Measurements from ENCODE around the gene IRF2.

IRF2 gene

DNA sequence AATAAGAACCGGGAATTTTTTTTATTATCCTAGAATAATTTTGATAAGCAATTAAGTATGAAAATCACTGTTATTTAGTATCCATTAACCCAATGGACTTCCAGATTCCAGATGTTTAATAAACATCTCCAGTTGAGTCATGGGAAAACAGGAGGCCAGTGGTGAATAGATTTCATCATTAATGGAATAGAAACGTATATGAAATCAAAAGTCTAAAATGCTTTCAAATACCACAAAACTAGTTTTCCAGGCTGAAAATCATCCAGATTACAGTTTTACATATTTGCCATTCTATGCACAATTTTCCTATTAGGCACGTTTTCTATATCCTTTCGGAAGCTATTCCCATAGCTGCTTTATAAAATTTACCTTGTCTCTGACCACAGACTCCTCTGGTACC lies 35.0 kb downstream of the IRF2 start:
- DNase-seq: no peak
- intact Hi-C loops (cut with DNase I): no loop called here

DNA sequence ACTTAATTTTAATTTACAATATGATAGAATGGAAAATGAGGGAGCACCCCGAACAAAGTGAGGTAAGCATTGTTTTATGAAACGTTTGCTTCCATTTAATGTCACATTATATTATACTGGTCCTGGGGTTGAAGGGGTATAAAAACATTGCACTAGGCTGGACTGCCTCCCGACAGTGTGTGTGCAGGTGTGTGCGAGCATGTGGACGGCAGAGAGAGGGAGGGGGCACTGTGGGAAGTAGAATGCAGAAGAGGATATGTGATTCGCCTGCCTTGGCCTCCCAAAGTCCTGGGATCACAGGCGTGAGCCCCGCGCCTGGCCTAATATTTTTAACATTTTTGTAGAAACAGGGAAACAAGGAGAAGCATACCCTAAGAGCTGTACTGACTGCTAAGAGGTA lies 36.0 kb downstream of the IRF2 start:
- intact Hi-C loops (cut with DNase I): no loop called here
- no peak for DNase-seq

DNA sequence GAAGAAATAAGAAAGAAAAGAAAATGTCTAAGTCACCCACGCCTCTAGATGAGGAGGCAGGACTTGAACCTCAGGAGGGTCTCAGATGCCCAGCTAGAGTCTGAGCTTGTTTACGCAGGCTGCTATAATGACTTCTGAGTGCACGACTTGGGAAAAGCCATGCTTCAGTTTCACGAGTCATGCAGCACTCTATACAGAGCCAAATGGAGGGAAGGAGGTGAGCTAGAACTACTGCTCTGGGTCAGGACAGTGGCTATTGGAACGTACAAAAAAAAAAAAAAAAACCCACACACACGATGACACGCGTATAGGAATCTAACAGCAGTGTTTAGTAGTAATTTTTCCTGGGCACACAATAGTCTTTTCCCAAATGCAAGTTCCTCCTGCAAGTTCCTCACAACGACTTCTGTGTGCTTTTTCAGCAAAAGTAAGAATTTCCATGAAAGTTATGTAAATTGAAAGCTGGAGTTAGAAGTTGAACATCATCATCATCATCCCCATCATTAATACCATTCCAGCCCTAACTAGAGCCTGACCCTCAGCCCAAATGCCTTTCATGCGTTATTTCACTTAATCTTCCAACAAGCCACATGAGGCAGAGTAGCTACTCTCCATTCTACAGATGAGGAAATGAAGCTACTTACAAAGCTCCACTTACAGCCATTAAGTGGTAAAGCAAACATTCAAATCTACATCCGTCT lies 36.6 kb downstream of the IRF2 start:
- intact Hi-C loops (cut with DNase I): no loop called here
- no peak for DNase-seq

DNA sequence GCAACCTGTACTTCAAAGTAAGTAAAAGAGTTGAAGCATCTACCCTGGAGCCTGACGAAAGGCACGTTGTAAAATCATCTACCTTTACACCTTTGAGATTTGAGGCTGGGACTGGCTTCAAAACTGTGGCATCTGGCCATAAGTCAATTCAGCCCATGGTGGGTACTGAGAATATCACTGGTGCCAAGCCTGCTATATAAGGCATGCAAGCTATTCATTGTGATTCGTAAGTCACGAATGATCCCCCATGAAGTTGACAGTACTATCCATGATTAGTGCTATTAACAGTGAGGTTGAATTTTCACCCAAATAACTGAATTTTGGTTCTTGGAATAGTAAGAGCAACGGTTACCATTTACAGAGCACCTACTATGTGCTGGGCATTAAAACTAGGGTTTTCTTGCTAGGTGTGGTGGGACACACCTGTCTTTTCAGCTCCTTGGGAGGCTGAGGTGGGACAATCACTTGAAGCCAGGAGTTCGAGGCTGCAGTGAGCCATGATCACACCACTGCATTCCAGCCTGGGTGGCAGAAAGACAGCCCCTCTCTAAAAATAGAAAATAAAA lies 39.8 kb downstream of the IRF2 start:
- DNase-seq: no peak
- intact Hi-C loops (cut with DNase I): no loop called here

DNA sequence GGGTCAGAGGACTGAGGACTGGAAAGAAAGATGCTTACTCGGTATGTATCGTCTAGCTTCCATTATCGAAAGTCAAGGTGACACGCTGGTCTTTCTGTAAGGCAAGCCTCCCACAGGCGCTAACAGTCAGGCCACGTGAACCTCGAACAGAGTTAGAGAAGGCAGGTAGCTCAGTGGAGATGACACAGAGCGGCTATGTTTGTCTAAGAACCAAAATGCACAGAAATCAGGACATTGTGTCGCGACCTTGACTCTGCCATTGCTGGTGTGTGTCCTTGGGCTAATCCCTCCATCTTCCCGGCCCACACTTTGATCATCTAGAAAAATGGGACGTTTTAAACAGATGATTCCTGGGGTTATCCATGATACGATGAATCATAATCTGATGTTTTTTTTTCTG lies 40.3 kb downstream of the IRF2 start:
- DNase-seq: no peak
- intact Hi-C loops (cut with DNase I): no loop called here

DNA sequence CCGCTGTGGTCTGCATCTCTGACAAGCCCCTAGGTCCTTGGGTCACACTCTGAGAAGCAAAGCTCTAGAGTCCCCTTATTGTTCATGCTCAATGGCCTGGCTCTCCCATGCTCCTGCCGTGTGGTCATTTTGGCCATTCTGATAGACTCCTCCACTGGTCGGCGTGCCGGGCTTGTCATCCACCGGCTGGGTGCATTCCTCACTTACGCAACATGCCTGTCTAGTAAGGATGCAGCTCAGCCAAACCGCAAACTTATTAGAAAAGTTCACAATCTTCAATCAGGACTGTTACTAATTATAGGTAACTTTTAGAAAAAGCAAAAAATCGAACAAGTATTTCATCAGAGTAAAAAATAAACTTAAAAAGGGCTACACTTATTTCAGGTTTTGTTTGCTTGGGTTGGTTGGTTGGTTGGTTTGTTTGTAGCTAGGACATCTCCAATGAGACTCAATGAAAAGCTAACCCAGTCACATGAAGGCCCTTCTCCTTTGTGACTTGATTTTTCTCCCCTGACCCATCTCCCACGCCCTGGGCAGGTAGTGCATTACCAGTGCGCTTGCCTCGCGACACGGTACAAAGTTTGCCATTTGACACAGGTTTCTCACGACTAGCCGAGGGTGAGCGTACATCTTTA lies 41.0 kb downstream of the IRF2 start:
- DNase-seq: peak in 15 of 42 donors; percentile 15 to 59 (median 38)
- intact Hi-C loops (cut with DNase I): no loop called here

DNA sequence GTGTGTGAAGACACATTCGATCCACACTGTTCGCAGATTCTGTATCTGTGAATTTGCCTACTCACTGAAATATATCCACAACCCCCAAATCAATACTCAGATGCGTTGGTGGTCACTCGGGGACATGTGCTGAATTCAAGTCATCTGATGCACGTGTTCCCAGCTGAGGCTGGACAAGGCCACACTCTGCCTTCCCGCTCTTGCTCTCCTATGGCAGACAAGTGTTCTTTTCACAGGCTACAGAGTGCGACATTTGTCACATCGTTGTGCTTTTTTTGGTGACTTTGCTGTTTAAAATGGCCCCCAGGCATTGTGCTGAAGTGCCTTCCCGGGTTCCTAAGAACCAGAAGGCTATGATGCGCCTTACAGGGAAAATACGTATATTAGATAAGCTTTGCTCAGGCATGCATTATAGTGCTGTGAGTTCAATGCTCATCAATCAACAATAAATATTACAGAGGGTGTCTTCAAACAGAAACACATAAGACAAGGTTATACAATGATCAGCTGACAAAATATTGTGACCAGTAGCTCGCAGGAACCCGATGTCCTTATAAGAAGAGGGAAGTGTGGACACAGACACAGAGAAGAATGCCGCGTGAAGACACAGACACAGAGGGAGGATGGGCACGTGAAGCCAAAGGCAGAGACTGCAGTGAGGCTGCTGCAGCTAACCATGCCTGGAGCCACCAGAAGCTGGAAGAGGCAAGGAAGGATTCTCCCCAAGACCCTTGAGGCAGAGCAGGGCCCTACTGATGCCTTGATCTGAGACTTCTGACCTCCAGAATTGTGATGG lies 42.0 kb downstream of the IRF2 start:
- intact Hi-C loops (cut with DNase I): no loop called here
- peak in 21 of 42 donors; percentile 19 to 63 (median 37) for DNase-seq

DNA sequence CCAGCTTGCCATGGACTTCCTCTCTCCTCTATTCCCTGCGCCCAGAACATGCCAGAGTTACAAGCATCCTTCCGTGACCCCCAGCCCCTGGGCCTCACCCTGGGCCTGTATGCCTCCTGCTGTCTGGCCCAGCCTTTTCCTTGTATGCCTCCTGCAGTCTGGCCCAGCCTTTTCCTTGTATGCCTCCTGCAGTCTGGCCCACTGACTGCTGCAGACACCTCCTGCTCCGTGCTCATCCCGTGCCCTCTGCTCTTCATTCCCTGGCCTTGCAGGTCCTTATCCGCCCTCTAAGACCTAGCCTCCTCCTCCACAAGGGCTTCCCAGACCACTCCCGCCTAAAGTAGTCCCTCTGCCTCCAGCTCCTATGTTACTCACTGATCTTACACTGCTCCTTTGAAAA lies 44.2 kb downstream of the IRF2 start:
- intact Hi-C loops (cut with DNase I): no loop called here
- DNase-seq: no peak

DNA sequence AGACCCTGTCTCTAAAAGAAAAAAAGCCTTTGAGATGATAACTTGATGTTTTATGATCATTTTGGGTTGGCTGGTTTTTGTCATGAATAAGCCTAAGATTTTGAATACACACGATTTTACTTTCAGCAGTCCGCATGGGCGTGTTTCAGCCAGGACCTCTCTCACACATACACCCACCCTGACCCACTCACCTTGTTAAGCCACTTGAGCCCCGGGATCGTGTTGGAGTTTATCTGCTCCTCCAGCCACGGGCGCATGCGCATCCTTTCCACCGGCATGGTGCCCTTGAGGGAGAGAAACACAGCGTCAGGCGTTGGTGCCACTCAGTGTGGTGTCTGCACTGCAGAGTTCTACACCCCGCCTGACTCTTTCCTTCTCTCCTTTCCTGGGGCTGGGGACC lies 45.6 kb downstream of the IRF2 start:
- intact Hi-C loops (cut with DNase I): no loop called here
- no peak for DNase-seq

DNA sequence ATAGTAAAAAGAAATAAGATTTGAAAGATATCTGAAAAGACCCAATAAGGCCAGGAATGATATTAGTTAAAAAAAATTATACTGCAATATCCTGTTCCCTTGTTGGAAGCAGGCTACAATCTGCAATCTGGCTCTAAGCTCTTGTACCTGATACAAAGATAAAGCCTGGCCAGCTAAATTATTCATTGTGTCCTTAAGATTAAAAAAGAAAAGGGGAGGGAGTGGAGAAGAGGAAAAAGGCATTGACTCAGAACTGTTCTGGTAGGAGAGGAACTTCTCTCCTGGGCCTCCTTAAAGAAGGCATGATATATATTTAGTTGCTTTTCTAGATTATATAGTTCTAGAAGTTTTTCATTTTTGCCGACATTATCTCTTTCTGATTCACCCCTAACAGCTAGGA lies 46.7 kb downstream of the IRF2 start:
- intact Hi-C loops (cut with DNase I): no loop called here
- no peak for DNase-seq

DNA sequence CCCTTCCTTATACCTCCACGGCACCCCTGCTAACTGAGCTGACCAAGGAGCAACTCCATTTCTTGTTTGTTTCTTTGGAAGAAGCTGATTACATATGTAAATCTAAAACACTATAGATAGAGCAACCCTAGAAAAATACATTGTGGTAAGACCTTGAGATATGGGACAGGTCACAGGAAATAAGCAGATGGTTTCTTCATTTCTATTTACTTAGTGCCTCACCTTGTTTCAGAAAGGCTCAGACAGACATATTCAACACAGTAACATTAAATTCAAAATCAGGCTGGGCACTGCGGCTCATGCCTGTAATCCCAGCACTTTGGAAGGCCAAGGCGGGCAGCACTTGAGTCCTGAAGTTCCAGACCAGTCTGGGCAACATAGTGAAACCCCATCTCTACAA lies 47.3 kb downstream of the IRF2 start:
- intact Hi-C loops (cut with DNase I): no loop called here

DNA sequence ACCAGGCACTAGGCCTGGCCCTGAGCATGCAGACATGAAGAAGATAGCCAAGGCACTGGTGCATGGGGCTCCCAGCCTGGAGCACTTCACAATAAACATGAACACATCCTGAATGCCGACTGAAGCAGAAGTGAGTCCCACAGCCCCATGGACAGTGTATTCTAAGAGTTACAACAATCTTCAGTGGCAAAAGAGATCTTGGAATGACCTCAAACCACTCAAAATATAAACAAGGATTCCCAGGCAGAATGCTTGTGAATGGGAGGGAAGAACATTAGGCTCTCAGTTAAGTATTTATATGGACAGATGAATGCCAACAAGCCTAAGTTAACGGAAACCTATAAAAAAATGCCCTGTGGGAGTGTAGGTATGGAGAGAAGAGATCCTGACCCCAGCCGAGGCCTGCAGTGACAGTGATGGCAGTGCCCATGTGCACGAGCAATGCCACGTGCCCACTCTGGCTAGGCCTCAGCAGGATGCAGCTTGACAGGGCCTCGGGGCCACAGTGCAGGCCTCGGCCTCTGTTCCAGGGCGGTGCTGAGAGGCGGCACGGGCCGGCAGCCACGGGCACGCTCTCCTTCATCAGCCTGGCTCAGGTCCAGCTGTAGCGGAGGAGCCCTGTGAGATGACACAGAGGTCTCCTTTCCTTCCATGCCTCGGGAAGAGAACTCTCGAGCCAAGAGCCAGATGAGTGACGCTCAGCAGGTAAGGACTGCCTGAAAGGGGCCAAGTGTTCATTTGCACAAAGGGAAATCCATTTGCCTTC lies 49.2 kb downstream of the IRF2 start:
- intact Hi-C loops (cut with DNase I): no loop called here
- DNase-seq: peak in 16 of 42 donors; percentile 10 to 60 (median 32)

More for the DNA sequence above, 47.3 kb downstream of the IRF2 start:
- DNase-seq: no peak

DNA sequence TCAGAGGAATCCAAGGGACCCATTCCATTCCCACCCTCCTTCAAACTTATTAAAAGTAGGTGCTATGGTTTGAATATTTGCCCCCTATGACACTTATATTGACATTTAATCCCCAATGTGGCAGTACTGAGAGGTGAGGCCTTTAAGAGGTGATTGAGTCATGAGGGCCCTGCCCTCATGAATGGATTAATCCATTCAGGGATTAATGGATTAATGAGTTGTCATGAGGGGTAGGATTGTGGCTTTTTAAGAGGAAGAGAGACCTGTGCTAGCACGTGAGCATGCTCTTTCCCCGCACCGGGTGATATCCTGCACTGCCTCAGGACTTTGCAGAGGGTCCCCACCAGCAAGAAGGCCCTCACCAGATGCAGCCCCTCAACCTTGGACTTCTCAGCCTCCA lies 50.1 kb downstream of the IRF2 start:
- no peak for DNase-seq
- intact Hi-C loops (cut with DNase I): no loop called here

DNA sequence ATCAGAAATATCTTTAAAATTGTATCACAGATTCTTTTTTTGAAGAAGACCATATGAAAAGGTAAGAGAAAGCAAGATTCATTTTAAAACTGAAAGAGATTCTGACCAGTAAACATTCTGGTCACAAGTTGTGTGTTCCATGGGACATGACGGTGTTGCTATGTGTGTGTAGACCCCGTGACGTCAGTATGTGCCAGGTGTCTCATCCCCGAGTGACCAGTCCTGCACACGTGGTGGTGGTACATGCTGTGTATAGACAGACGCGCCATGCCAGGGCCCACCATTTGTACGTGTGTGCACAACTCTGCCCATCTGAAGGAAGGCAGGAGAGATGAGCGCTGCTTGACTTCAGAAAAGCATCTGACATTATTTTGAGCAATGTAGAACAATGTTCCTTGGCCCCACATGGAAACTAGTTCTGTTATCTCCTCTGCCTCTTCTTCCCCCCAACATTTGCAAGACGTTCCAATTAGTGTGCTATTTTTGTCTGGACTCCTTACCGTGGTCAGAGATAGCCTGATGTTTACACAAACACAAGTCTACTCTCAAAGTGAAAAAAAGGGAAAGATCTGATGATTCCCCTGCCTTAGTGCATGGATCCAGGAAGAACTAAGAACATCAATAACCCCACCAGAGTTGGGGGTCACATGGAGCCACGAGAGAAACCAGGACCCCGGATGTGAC lies 51.2 kb downstream of the IRF2 start:
- DNase-seq: no peak
- intact Hi-C loops (cut with DNase I): no loop called here

DNA sequence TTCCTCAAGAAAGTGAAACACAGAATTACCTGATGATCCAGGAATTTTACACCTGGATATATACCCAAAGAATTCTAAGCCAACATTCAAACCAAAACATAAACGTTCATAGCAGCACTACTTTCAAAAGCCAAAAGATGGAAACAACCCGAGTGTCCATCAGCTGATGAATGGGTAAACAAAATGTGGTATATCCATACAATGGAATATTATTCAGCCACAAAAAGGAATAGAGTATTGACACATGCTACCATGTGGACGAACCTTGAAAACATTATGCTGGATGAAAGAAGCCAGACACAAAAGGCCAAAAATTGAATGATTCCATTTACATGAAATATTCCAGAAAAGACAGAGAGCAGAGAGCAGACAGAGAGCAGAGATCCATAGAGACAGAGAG lies 52.0 kb downstream of the IRF2 start:
- intact Hi-C loops (cut with DNase I): no loop called here
- DNase-seq: no peak

DNA sequence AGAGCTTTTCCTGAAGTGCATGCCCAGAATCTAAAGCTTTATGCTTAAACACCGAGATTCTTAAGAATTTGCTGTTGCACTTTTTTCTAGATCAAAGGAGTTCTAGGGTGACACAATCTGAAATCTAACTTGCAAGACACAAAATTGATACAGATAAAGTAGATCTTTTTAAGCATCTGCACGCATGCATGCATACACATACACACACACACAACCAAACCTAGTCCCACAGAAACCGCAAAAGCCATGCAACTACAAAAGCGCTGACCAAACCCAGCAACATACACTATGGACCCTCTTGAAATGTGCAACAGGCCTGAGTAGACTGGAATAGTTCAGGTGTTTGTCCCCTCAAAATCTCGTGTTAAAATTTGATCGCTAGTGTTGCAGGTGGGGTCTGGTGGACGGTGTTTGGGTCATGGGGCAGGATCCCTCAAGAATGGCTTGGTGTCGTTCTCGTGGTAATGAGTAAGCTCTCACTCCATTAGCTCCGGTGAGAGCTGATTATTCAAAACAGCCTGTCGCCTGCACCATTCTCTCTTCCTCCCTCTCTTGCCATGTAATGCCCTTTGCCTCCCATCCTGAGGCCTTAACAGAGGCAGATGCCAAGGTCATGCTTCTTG lies 52.7 kb downstream of the IRF2 start:
- intact Hi-C loops (cut with DNase I): no loop called here
- no peak for DNase-seq

DNA sequence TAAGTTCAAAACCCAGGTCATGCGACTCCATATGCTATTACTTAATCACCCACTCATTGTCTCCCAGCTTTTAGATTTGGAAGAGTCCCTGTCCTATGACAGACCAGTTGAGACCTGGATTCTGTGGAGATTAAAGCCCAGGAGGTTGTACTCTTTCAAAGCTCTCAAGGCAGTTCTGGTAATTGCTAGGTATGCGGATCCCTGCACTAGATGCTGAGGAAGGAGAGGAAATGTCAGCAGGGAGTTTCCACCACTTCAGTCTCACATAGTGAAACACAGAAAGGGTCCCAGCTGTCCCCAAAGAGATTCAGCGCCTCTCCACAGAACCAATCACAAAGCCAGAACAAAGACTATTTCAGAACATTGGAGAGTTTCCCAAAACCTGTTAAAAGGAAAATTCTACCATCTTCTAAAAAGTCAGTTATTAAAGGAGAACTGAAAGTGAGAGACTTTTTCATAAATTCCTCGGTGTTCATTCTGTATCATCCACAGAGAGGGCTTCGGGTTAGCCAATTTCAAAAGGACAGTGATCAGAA lies 53.4 kb downstream of the IRF2 start:
- intact Hi-C loops (cut with DNase I): no loop called here
- DNase-seq: no peak

DNA sequence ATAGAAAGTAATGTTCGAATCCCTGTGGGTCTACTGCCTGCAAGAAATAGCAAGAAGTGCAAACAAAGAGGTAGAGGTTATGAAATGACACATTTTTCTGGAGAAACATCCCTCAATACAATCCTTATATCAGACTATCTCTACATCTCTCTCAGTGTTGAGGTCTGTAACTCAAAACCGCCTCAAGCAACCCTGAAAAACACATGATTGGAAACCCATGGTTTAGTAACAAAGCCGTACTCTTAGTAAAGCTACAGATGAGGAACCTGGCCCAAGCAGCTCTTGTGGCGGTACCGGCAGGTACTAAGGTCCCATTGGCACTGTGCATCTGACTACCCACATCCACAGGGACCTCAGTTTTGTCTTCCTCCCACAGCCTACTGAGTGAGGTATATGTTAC lies 53.9 kb downstream of the IRF2 start:
- DNase-seq: no peak
- intact Hi-C loops (cut with DNase I): no loop called here
